GM12878 (cell line): ENCODE data around the gene SORCS2. TPM values are rescaled to one million over a fixed set of nuclear protein-coding genes. Genes with fewer than 3 reads are reported as not detected.

Experiments
- ATAC-seq: fragments of 200-7000 bp; cut with Tn5 transposase; 3 replicates; pipeline ENCODE4 v1.9.1; 2020; ENCODE audit warnings: mild to moderate bottlenecking, moderate library complexity
- BruUV-seq: library from RNA; stranded (reverse); fragments of 400-500 nt; replicated peaks from 2 replicates; lab custom pipeline; 2021; lab: Mats Ljungman, UMichigan
- CTCF ChIA-PET: fragments of 300-600 bp; sonication (Branson Sonifier 250); formaldehyde crosslinking; extraction: SDS; loops from one replicate; lab custom pipeline; 2021; ENCODE audit warnings: inconsistent platforms; lab: Yijun Ruan, JAX
- POLR2A ChIA-PET: fragments of 350-600 bp; formaldehyde crosslinking; extraction: SDS; loops from one replicate; lab custom pipeline; 2021; ENCODE audit warnings: inconsistent platforms; lab: Charles Lee
- RAD21 ChIA-PET: fragments of 300-600 bp; sonication (Branson Sonifier 250); formaldehyde crosslinking; loops from one replicate; lab custom pipeline; 2023; ENCODE audit warnings: antibody characterized with exemption; ENCODE audit not compliant: unreplicated experiment; lab: Charles Lee
- SMC1A ChIA-PET: fragments of 300-600 bp; sonication (Branson Sonifier 250); formaldehyde crosslinking; loops from one replicate; lab custom pipeline; 2023; ENCODE audit not compliant: unreplicated experiment, uncharacterized antibody; lab: Charles Lee
- DNase-seq: peaks from one replicate; pipeline ENCODE4 v3.0.0-alpha.2; 2011; ENCODE audit warnings: low read depth, low spot score
- FAIRE-seq: peaks from 3 replicates; lab custom pipeline; 2011; peaks lifted over from hg19 to GRCh38; lab: Jason Lieb, UNC
- H2AFZ ChIP-seq: 2 replicates; pipeline ENCODE4 v1.6.0; 2011; ENCODE audit warnings: low read depth, low read length, control low read depth; ENCODE audit not compliant: control insufficient read depth
- H3K27ac ChIP-seq: 2 replicates; pipeline ENCODE4 v1.5.1; 2011; ENCODE audit warnings: control low read depth; ENCODE audit not compliant: control insufficient read depth, insufficient read depth
- H3K27me3 ChIP-seq, 2 experiments: replicated peaks in 1 of 2; 2 replicates each; pipeline versions ENCODE4 v1.6.0 to v1.6.1; 2011; ENCODE audit warnings: low read length in 1 of 2; ENCODE audit not compliant: control insufficient read depth in 2 of 2, insufficient read depth in 2 of 2
- H3K36me3 ChIP-seq, 2 experiments: 2 replicates each; pipeline ENCODE4 v1.5.1; 2011; ENCODE audit warnings: low read length in 1 of 2; ENCODE audit not compliant: control insufficient read depth in 2 of 2, insufficient read depth in 2 of 2
- H3K4me1 ChIP-seq: 2 replicates; pipeline ENCODE4 v1.6.1; 2011; ENCODE audit warnings: mild to moderate bottlenecking, low read length, moderate library complexity, mixed read lengths; ENCODE audit not compliant: control insufficient read depth, insufficient read depth
- H3K4me2 ChIP-seq: 2 replicates; pipeline ENCODE4 v1.6.0; 2011; ENCODE audit warnings: control low read depth; ENCODE audit not compliant: control insufficient read depth, insufficient read depth
- H3K4me3 ChIP-seq: fragments of 200-600 bp; sonication (generic); 2 replicates; pipeline ENCODE4 v1.5.1; 2016
- H3K79me2 ChIP-seq: 2 replicates; pipeline ENCODE4 v1.6.0; 2011; ENCODE audit warnings: low read length; ENCODE audit not compliant: control insufficient read depth, insufficient read depth
- H3K9ac ChIP-seq: 2 replicates; pipeline ENCODE4 v1.8.0; 2011; ENCODE audit warnings: low read length, control low read depth, mixed read lengths; ENCODE audit not compliant: control insufficient read depth, insufficient read depth
- H3K9me3 ChIP-seq: replicated peaks from 3 replicates; pipeline ENCODE4 v1.5.1; 2011; ENCODE audit warnings: mild to moderate bottlenecking, low read length; ENCODE audit not compliant: control insufficient read depth, insufficient read depth
- H4K20me1 ChIP-seq: 2 replicates; pipeline ENCODE4 v1.6.0; 2011; ENCODE audit not compliant: control insufficient read depth, insufficient read depth
- BMI1 ChIP-seq: fragments of 450-650 bp; IDR thresholded peaks from 2 replicates; pipeline ENCODE4 v1.6.1; 2016; ENCODE audit warnings: mild to moderate bottlenecking, moderate library complexity, borderline replicate concordance
- CHD2 ChIP-seq: IDR thresholded peaks from 2 replicates; pipeline ENCODE4 v1.6.1; 2011; ENCODE audit warnings: low read depth, low read length, improper control_type of control experiment, borderline replicate concordance
- EP300 ChIP-seq, 2 experiments: fragments of 150-350 bp in 1 of 2; IDR thresholded peaks; 2 replicates each; pipeline ENCODE4 v1.6.1; 2011 to 2012; ENCODE audit warnings: low read depth in 2 of 2, low read length in 2 of 2, borderline replicate concordance in 1 of 2, improper control_type of control experiment in 1 of 2, inconsistent platforms in 1 of 2; ENCODE audit not compliant: control insufficient read depth in 1 of 2
- HDAC6 ChIP-seq: fragments of 200-600 bp; sonication (generic); IDR thresholded peaks from one replicate; pipeline ENCODE4 v1.8.0; 2017; ENCODE audit warnings: antibody characterized with exemption; ENCODE audit not compliant: unreplicated experiment
- KAT2A ChIP-seq: conservative IDR thresholded peaks from 2 replicates; pipeline ENCODE4 v1.6.1; 2011; ENCODE audit warnings: low read depth, low read length; ENCODE audit not compliant: control insufficient read depth
- POLR2A ChIP-seq: IDR thresholded peaks from 2 replicates; pipeline ENCODE4 v1.6.1; 2011; ENCODE audit warnings: low read depth, mild to moderate bottlenecking, low read length
- RAD51 ChIP-seq: fragments of 450-650 bp; IDR thresholded peaks from 2 replicates; pipeline ENCODE4 v1.6.1; 2016; ENCODE audit warnings: moderate library complexity, mild to moderate bottlenecking, inconsistent platforms
- SUPT20H ChIP-seq: IDR thresholded peaks from 2 replicates; pipeline ENCODE4 v1.6.1; 2011; ENCODE audit warnings: low read depth, mild to moderate bottlenecking, low read length, moderate library complexity, borderline replicate concordance; ENCODE audit not compliant: control insufficient read depth
- SUZ12 ChIP-seq: fragments of 200-600 bp; sonication (generic); IDR thresholded peaks from one replicate; pipeline ENCODE4 v1.6.1; 2018; ENCODE audit warnings: antibody characterized with exemption, mild to moderate bottlenecking; ENCODE audit not compliant: unreplicated experiment
- USF1 ChIP-seq: IDR thresholded peaks from 2 replicates; pipeline ENCODE4 v1.6.1; 2011; ENCODE audit warnings: borderline replicate concordance, low read depth, mild to moderate bottlenecking, moderate library complexity, mixed read lengths, low read length; ENCODE audit not compliant: insufficient read depth; ENCODE audit errors: extremely low read length
- WRNIP1 ChIP-seq: IDR thresholded peaks from 2 replicates; pipeline ENCODE4 v1.6.1; 2011; ENCODE audit warnings: low read depth, low read length, improper control_type of control experiment, borderline replicate concordance
- YY1 ChIP-seq: IDR thresholded peaks from 2 replicates; pipeline ENCODE4 v1.6.1; 2011; ENCODE audit warnings: low read depth, mild to moderate bottlenecking, low read length
- ZBTB33 ChIP-seq: fragments of 450-650 bp; IDR thresholded peaks from 2 replicates; pipeline ENCODE4 v1.6.1; 2017; ENCODE audit warnings: mild to moderate bottlenecking
- WGBS: methylation state at CpG from one replicate; pipeline ENCODE4 v1.1.6; 2016; ENCODE audit warnings: low lambda C conversion rate; ENCODE audit not compliant: insufficient replicate concordance, insufficient coverage; ENCODE audit errors: missing lambda C conversion rate; 5-methylcytosine and 5-hydroxymethylcytosine counted together
- in situ Hi-C: fragments of 300-500 bp; cut with MboI; formaldehyde crosslinking; loops from 9 replicates; pipeline ENCODE4 v1.14.3; 2018; ENCODE audit warnings: mixed read lengths
- intact Hi-C: fragments of 100-400 bp; cut with micrococcal nuclease; formaldehyde crosslinking; loops from one replicate; pipeline ENCODE4 v1.14.2; 2022; ENCODE audit not compliant: unreplicated experiment
- polyA plus RNA-seq, 11 experiments: library from polyadenylated mRNA; depleted of rRNA in 4 of 11; unstranded in 6 of 11; stranded (reverse) in 5 of 11; fragments of >200 nt; fragmentation: Nextera tagmentation in 4 of 11; fragmentation: Illumina TruSeq in 1 of 11; extraction: Ambion mirVana in 4 of 11; extraction: Trizol in 1 of 11; gene quantifications; 1 replicate in 1 of 11; 2 replicates in 10 of 11; pipeline versions ENCODE4 v1.2.1 to v1.2.3, GENCODE V29; 2011 to 2016; ENCODE audit warnings: inconsistent platforms in 2 of 11, missing spikeins in 2 of 11, low read depth in 1 of 11
- total RNA-seq, 4 experiments: library from RNA; depleted of rRNA in 3 of 4; stranded (reverse); fragments of >200 nt in 3 of 4; fragmentation: Illumina TruSeq in 1 of 4; extraction: Trizol in 1 of 4; gene quantifications; 2 replicates each; pipeline versions ENCODE4 v1.2.1 to v1.2.3, GENCODE V29; 2013 to 2021

SORCS2 gene
- total and polyA plus RNA-seq, 10 of the 15 experiments (the other 5 are each of a cell fraction or from before 2014, with no cell fraction given) = 0.01 to 0.15 (median 0.05) TPM; not detected in 5

GRCh38 chr4:7777871-7778509, 585.7 kb downstream of the SORCS2 start:
- intact Hi-C loops (no loop called here), in situ Hi-C loops (loop anchor here (10.0 kb wide), 1 partner anchor 1583 kb away; no protein-coding TSS in a partner anchor)
- 46% methylated on average over 10 of the region's 10 CpGs for WGBS
- no peak overlapping the region for H3K27ac ChIP-seq
- CTCF ChIA-PET = interaction anchor here (1.5 kb wide), 1 partner anchor 24 kb away, joined by 6 read pairs; no protein-coding TSS in a partner anchor
- FAIRE-seq = no peak
- no peaks in the 10 kb centered on the region for H3K36me3 ChIP-seq
- POLR2A ChIA-PET = no interaction called here
- TF ChIP-seq POLR2A (no peak), YY1 (no peak), ZBTB33 (no peak), CHD2 (no peak), EP300 (IDR thresholded peaks at IDR 0.05; ENCODE audit: borderline replicate concordance in 1 of 2, control insufficient read depth in 1 of 2, low read depth in 2 of 2, low read length in 2 of 2) (no peak), SUZ12 (no peak), WRNIP1 (no peak), BMI1 (no peak), SUPT20H (no peak), USF1 (no peak), KAT2A (no peak), RAD51 (no peak), HDAC6 (no peak)
- peaks cover 13% of the 10 kb centered on the region for H3K4me1 ChIP-seq
- H2AFZ ChIP-seq = no peak overlapping the region
- H3K9ac ChIP-seq = no peak overlapping the region
- no peak overlapping the region for H3K4me3 ChIP-seq
- H3K27me3 ChIP-seq = no peaks in the 10 kb centered on the region; a peak in 2 of 4 replicates
- no peaks in the 10 kb centered on the region for H3K9me3 ChIP-seq
- BruUV-seq = no TSS peak
- DNase-seq = no peak
- no peaks in the 10 kb centered on the region for H4K20me1 ChIP-seq
- no peaks in the 10 kb centered on the region for H3K79me2 ChIP-seq
- no peak overlapping the region for H3K4me2 ChIP-seq
- no peak for ATAC-seq
- RAD21 ChIA-PET = interaction anchor here (1.3 kb wide), 1 partner anchor 24 kb away, joined by 4 read pairs; no protein-coding TSS in a partner anchor
- SMC1A ChIA-PET = no interaction called here
